HCT116 (cell line): ENCODE data around the gene TASP1. TPM values are rescaled to one million over a fixed set of nuclear protein-coding genes. Genes with fewer than 3 reads are reported as not detected.

Source experiments
- ATAC-seq: fragments of 200-7000 bp; cut with Tn5 transposase; 2 replicates; pipeline ENCODE4 v1.9.1; 2020; ENCODE audit warnings: mild to moderate bottlenecking, moderate library complexity
- BruUV-seq: library from RNA; stranded (reverse); fragments of 400-500 nt; replicated peaks from 2 replicates; lab custom pipeline; 2021; lab: Mats Ljungman, UMichigan
- CTCF ChIA-PET: fragments of 300-600 bp; sonication (Branson Sonifier 250); formaldehyde crosslinking; loops from one replicate; lab custom pipeline; 2021; ENCODE audit warnings: antibody characterized with exemption; lab: Charles Lee
- POLR2A ChIA-PET: fragments of 300-600, 350-600 bp; sonication (Branson Sonifier 250); formaldehyde crosslinking; loops from one replicate; lab custom pipeline; 2021; ENCODE audit warnings: antibody characterized with exemption; lab: Charles Lee
- RAD21 ChIA-PET, 2 experiments: fragments of 300-600 bp; sonication (Branson Sonifier 250); formaldehyde crosslinking; loops; one replicate each; lab custom pipeline; 2023; ENCODE audit warnings: low total read pairs in 2 of 2; ENCODE audit not compliant: uncharacterized antibody in 2 of 2, unreplicated experiment in 2 of 2, low non-redundant PET in 1 of 2; lab: Charles Lee
- DNase-seq: peaks from one replicate; pipeline ENCODE4 v3.0.0-alpha.2; 2010; ENCODE audit warnings: low read depth, low spot score
- H2AFZ ChIP-seq: fragments of 200-600 bp; shearing (Covaris generic), sonication (generic); 2 replicates; pipeline ENCODE4 v1.6.1; 2017; ENCODE audit warnings: low read depth, mixed run types, mixed read lengths, antibody characterized with exemption, low read length; ENCODE audit not compliant: poor library complexity, severe bottlenecking
- H3K27ac ChIP-seq: 2 replicates; pipeline ENCODE4 v1.5.1; 2012; ENCODE audit warnings: low read depth, low read length
- H3K27me3 ChIP-seq: fragments of 200-600 bp; sonication (generic); 2 replicates; pipeline ENCODE4 v1.6.1; 2016; ENCODE audit warnings: mixed run types, low read length, mixed read lengths; ENCODE audit not compliant: insufficient read depth
- H3K36me3 ChIP-seq, 2 experiments: fragments of 200-500 bp in 1 of 2; fragments of 200-600 bp in 1 of 2; sonication (Bioruptor generic) in 1 of 2; sonication (generic) in 1 of 2; 2 replicates each; pipeline versions ENCODE4 v1.5.1 to v1.6.1; 2014 to 2016; ENCODE audit warnings: low read length in 2 of 2, inconsistent platforms in 1 of 2, mixed read lengths in 1 of 2, mixed run types in 1 of 2; ENCODE audit not compliant: insufficient read depth in 2 of 2, control insufficient read depth in 1 of 2
- H3K4me1 ChIP-seq, 2 experiments: fragments of 200-600 bp in 1 of 2; sonication (generic) in 1 of 2; 2 replicates each; pipeline versions ENCODE4 v1.5.1 to v1.6.1; 2012 to 2017; ENCODE audit warnings: low read length in 2 of 2, inconsistent platforms in 1 of 2, mild to moderate bottlenecking in 1 of 2, mixed read lengths in 1 of 2, mixed run types in 1 of 2, moderate library complexity in 1 of 2; ENCODE audit not compliant: insufficient read depth in 2 of 2, control insufficient read depth in 1 of 2
- H3K4me2 ChIP-seq: fragments of 200-600 bp; sonication (generic); 2 replicates; pipeline ENCODE4 v1.6.1; 2017; ENCODE audit warnings: mixed run types, low read length, mixed read lengths
- H3K4me3 ChIP-seq, 2 experiments: fragments of 200-600 bp in 1 of 2; sonication (generic) in 1 of 2; replicated peaks in 1 of 2; 2 replicates each; pipeline ENCODE4 v1.5.1; 2011 to 2016; ENCODE audit warnings: low read length in 2 of 2, control low read depth in 1 of 2, low read depth in 1 of 2, mild to moderate bottlenecking in 1 of 2, mixed read lengths in 1 of 2, mixed run types in 1 of 2
- H3K79me2 ChIP-seq: fragments of 200-600 bp; sonication (generic); 2 replicates; pipeline ENCODE4 v1.6.1; 2017; ENCODE audit warnings: mild to moderate bottlenecking, mixed run types, low read length, moderate library complexity, mixed read lengths; ENCODE audit not compliant: insufficient read depth
- H3K9ac ChIP-seq: fragments of 200-600 bp; sonication (generic); 2 replicates; pipeline ENCODE4 v1.6.1; 2016; ENCODE audit warnings: low read length, mixed read lengths
- H3K9me2 ChIP-seq: fragments of 200-600 bp; sonication (generic), shearing (Covaris generic); 2 replicates; pipeline ENCODE4 v1.6.1; 2017; ENCODE audit warnings: mixed run types, mild to moderate bottlenecking, moderate library complexity; ENCODE audit not compliant: insufficient read depth
- H3K9me3 ChIP-seq, 2 experiments: fragments of 200-500 bp in 1 of 2; fragments of 200-600 bp in 1 of 2; sonication (Bioruptor generic) in 1 of 2; sonication (generic) in 1 of 2; 2 replicates each; pipeline ENCODE4 v1.6.1; 2014 to 2017; ENCODE audit warnings: low read length in 2 of 2, mixed read lengths in 2 of 2, inconsistent platforms in 1 of 2, low read depth in 1 of 2, mild to moderate bottlenecking in 1 of 2, mixed run types in 1 of 2, moderate library complexity in 1 of 2; ENCODE audit not compliant: control insufficient read depth in 1 of 2, insufficient read depth in 1 of 2
- H4K20me1 ChIP-seq: fragments of 200-600 bp; sonication (generic), shearing (Covaris generic); 2 replicates; pipeline ENCODE4 v1.6.1; 2017; ENCODE audit warnings: mixed run types, mild to moderate bottlenecking, moderate library complexity; ENCODE audit not compliant: insufficient read depth
- CBX3 ChIP-seq: IDR thresholded peaks from 2 replicates; pipeline ENCODE4 v1.6.1; 2012; ENCODE audit warnings: low read depth
- EGR1 ChIP-seq: IDR thresholded peaks from 2 replicates; pipeline ENCODE4 v1.6.1; 2012; ENCODE audit warnings: low read depth
- JUND ChIP-seq: IDR thresholded peaks from 2 replicates; pipeline ENCODE4 v1.6.1; 2012
- SIN3A ChIP-seq: IDR thresholded peaks from 2 replicates; pipeline ENCODE4 v1.6.1; 2012; ENCODE audit warnings: low read depth
- TCF7L2 ChIP-seq: IDR thresholded peaks from 2 replicates; pipeline ENCODE4 v1.7.0; 2011; ENCODE audit warnings: borderline replicate concordance, inconsistent platforms; ENCODE audit not compliant: insufficient read depth, insufficient read length; ENCODE audit errors: extremely low read depth
- YY1 ChIP-seq: IDR thresholded peaks from 2 replicates; pipeline ENCODE4 v1.6.1; 2011; ENCODE audit warnings: low read length, low read depth, moderate library complexity, mild to moderate bottlenecking; ENCODE audit not compliant: insufficient replicate concordance; ENCODE audit errors: extremely low read depth
- intact Hi-C: fragments of 100-400 bp; cut with micrococcal nuclease; formaldehyde crosslinking; loops from 2 replicates; pipeline ENCODE4 v1.10.0; 2022
- total RNA-seq: library from RNA; stranded (reverse); gene quantifications from one replicate; pipeline ENCODE4 v1.2.1, GENCODE V29; 2021; ENCODE audit not compliant: unreplicated experiment

TASP1 gene
- total RNA-seq, 1 experiment from 2014 or later = 19.1 TPM

- Histone ChIP-seq H3K27me3 (no peaks in the 10 kb centered on the region), H3K79me2 (no peaks in the 10 kb centered on the region), H3K36me3 (no peaks in the 10 kb centered on the region), H3K9me3 (0 out of 4 replicates have a peak, but pooled peaks cover 0 to 8% of the 10 kb centered on the region in 2 experiments), H3K4me3 (no peak overlapping the region), H4K20me1 (no peaks in the 10 kb centered on the region)
- POLR2A ChIA-PET = no interaction called here
- TF ChIP-seq EGR1 (no peak), CBX3 (no peak), TCF7L2 (no peak), SIN3A (no peak), JUND (no peak)
- TF ChIP-seq, all 23 proteins: peak for 0
- Histone ChIP-seq H3K27ac (no peak overlapping the region), H3K4me1 (no peaks in the 10 kb centered on the region), H3K9me2 (no peaks in the 10 kb centered on the region), H2AFZ (no peak overlapping the region), H3K9ac (no peak overlapping the region), H3K4me2 (no peak overlapping the region)
- intact Hi-C loops = no loop called here
- ChIA-PET RAD21 (no interaction called here), CTCF (no interaction called here)
- ATAC-seq (no peak), DNase-seq (no peak)
- BruUV-seq = no TSS peak
These were observed 174.0 kb downstream of the TASP1 start for GRCh38 chr20:13464702-13465101.

GRCh38 chr20:13461849-13462458 is 176.8 kb downstream of the TASP1 start:
- POLR2A ChIA-PET = no interaction called here
- no peaks in the 10 kb centered on the region for H3K4me1 ChIP-seq
- H3K27ac ChIP-seq = no peak overlapping the region
- no peak overlapping the region for H3K4me2 ChIP-seq
- intact Hi-C loops = no loop called here
- no peaks in the 10 kb centered on the region for H4K20me1 ChIP-seq
- BruUV-seq = no TSS peak
- DNase-seq (no peak), ATAC-seq (no peak)
- RAD21 ChIA-PET = no interaction called here
- H3K27me3 ChIP-seq = no peaks in the 10 kb centered on the region
- no peaks in the 10 kb centered on the region for H3K9me3 ChIP-seq
- H3K36me3 ChIP-seq = no peaks in the 10 kb centered on the region
- no peak overlapping the region for H3K4me3 ChIP-seq
- H3K79me2 ChIP-seq = no peaks in the 10 kb centered on the region
- no peak for TF ChIP-seq YY1
- H2AFZ ChIP-seq = no peak overlapping the region
- H3K9me2 ChIP-seq = no peaks in the 10 kb centered on the region
- CTCF ChIA-PET = interaction anchor here (1.5 kb wide), 1 partner anchor 85 kb away, joined by 3 read pairs; no protein-coding TSS in a partner anchor
- no peak overlapping the region for H3K9ac ChIP-seq
